ENCODE data around the gene BCL2.

Gene BCL2

DNA sequence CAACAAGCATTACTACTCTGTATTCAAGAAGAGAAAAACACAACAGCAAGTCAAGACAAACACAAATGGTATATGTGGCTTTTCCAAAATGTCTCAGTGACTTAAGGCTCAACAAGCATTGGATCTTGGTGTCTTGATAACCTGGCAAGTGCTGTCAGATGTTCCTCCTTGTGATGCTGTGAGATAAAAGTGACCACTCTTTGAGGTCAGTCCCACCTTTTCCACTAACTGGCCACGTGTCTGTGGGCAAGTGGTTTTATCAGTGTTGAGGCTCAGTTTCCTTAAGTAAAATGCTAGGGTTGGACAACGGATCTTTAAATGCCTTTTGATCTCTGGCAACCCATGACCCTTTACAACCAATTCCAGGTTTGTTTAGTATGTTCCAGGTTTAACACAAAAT, 98.7 kb downstream of the BCL2 start:
- ATAC-seq = no peak
- no peak for TF ChIP-seq ZFP30 (CRISPR knock-in tag; IDR thresholded peaks at IDR 0.05)
- no peak for TF ChIP-seq ZNF565 (CRISPR knock-in tag; conservative IDR thresholded peaks at IDR 0.05; ENCODE audit: low read depth)
- no peak for TF ChIP-seq ZFP3 (CRISPR knock-in tag; IDR thresholded peaks at IDR 0.05)
- TF ChIP-seq SNAI2 (CRISPR knock-in tag; IDR thresholded peaks at IDR 0.05) = no peak
- TF ChIP-seq, protein P1, sequence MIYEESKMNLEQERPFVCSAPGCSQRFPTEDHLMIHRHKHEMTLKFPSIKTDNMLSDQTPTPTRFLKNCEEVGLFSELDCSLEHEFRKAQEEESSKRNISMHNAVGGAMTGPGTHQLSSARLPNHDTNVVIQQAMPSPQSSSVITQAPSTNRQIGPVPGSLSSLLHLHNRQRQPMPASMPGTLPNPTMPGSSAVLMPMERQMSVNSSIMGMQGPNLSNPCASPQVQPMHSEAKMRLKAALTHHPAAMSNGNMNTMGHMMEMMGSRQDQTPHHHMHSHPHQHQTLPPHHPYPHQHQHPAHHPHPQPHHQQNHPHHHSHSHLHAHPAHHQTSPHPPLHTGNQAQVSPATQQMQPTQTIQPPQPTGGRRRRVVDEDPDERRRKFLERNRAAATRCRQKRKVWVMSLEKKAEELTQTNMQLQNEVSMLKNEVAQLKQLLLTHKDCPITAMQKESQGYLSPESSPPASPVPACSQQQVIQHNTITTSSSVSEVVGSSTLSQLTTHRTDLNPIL (CRISPR knock-in tag; IDR thresholded peaks at IDR 0.05; ENCODE audit: low read depth) = no peak
- no peak for TF ChIP-seq ZC3H10 (CRISPR knock-in tag; IDR thresholded peaks at IDR 0.05)
- no peak for TF ChIP-seq RARB (CRISPR knock-in tag; IDR thresholded peaks at IDR 0.05)
- no peak for TF ChIP-seq ARNTL (CRISPR knock-in tag; IDR thresholded peaks at IDR 0.05; ENCODE audit: borderline replicate concordance, low read depth)
- TF ChIP-seq ZNF8 (CRISPR knock-in tag; IDR thresholded peaks at IDR 0.05) = no peak
- no peak for TF ChIP-seq TOX (CRISPR knock-in tag; IDR thresholded peaks at IDR 0.05; ENCODE audit: borderline replicate concordance)
- TF ChIP-seq TCF4 (CRISPR knock-in tag; IDR thresholded peaks at IDR 0.05; ENCODE audit: borderline replicate concordance) = no peak
- TF ChIP-seq, protein P2, sequence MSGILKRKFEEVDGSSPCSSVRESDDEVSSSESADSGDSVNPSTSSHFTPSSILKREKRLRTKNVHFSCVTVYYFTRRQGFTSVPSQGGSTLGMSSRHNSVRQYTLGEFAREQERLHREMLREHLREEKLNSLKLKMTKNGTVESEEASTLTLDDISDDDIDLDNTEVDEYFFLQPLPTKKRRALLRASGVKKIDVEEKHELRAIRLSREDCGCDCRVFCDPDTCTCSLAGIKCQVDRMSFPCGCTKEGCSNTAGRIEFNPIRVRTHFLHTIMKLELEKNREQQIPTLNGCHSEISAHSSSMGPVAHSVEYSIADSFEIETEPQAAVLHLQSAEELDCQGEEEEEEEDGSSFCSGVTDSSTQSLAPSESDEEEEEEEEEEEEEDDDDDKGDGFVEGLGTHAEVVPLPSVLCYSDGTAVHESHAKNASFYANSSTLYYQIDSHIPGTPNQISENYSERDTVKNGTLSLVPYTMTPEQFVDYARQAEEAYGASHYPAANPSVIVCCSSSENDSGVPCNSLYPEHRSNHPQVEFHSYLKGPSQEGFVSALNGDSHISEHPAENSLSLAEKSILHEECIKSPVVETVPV (CRISPR knock-in tag; IDR thresholded peaks at IDR 0.05) = no peak
- TF ChIP-seq, protein P3, sequence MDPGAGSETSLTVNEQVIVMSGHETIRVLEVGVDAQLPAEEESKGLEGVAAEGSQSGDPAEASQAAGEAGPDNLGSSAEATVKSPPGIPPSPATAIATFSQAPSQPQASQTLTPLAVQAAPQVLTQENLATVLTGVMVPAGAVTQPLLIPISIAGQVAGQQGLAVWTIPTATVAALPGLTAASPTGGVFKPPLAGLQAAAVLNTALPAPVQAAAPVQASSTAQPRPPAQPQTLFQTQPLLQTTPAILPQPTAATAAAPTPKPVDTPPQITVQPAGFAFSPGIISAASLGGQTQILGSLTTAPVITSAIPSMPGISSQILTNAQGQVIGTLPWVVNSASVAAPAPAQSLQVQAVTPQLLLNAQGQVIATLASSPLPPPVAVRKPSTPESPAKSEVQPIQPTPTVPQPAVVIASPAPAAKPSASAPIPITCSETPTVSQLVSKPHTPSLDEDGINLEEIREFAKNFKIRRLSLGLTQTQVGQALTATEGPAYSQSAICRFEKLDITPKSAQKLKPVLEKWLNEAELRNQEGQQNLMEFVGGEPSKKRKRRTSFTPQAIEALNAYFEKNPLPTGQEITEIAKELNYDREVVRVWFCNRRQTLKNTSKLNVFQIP (CRISPR knock-in tag; IDR thresholded peaks at IDR 0.05; ENCODE audit: borderline replicate concordance, low read depth) = no peak

DNA sequence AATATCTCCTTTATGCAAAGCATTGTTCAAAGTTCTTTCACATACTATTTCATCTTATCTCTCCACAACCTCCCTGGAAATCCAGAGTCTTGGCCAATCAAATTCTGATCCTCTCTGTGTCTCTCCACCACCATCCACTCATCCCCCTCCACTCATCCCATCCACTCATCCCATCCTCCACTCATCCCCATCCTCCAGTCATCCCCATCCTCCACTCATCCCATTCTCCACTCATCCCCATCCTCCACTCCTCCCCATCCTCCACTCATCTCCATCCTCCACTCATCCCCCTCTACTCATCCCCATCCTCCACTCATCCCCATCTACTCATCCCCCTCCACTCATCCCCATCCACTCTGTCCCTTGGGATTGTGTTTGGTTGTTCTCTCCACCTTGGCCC, 101.1 kb downstream of the BCL2 start:
- ATAC-seq = no peak

DNA sequence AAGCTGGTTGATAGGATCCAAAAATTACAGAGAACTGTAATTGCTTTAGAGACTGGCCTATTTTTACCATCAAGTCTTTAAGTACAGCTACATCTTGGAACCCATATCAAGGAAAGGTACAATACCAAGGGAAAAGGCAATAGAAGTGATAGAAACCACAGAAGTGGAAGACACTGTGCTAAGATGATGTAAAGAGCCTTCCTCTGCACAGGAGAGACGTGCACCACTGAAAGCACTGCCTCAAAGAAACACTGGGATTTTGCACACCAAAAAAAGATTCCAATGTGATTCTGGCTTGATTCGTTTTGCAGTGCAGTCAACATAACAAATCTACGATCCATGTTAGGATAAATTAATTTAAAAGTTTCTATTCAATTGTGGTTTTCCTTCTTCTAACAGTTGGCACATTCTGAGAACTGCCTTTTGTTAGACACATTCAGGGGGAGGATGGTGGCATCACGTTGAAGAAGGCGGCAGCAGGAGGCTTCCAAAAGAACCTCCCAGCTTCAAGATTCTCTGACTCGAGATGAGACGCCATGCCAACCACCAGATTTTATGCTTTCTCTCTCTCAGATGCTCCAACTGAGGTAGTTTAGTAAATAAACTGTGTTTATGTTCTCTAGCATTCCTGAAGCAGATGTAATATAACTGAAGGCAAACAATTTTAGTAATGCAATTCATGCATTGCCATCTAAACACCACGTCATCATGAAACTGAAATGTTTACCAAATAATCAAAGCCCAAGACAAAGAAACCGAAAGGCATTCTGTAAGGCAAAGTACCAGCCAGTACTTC, 102.9 kb downstream of the BCL2 start:
- ATAC-seq = peak; percentile 19; the same call in 1 of the 3 replicates
- TF ChIP-seq RARB (CRISPR knock-in tag; IDR thresholded peaks at IDR 0.05) (no peak), ZNF8 (CRISPR knock-in tag; IDR thresholded peaks at IDR 0.05) (no peak), GLIS3 (CRISPR knock-in tag; IDR thresholded peaks at IDR 0.05) (no peak), ZC3H10 (CRISPR knock-in tag; IDR thresholded peaks at IDR 0.05) (no peak), TCF4 (CRISPR knock-in tag; IDR thresholded peaks at IDR 0.05; ENCODE audit: borderline replicate concordance) (no peak), ZNF70 (CRISPR knock-in tag; IDR thresholded peaks at IDR 0.05) (no peak), TOX (CRISPR knock-in tag; IDR thresholded peaks at IDR 0.05; ENCODE audit: borderline replicate concordance) (no peak)
- TF ChIP-seq, protein P3 (CRISPR knock-in tag; IDR thresholded peaks at IDR 0.05; ENCODE audit: borderline replicate concordance, low read depth) = no peak
- TF ChIP-seq, protein P4, sequence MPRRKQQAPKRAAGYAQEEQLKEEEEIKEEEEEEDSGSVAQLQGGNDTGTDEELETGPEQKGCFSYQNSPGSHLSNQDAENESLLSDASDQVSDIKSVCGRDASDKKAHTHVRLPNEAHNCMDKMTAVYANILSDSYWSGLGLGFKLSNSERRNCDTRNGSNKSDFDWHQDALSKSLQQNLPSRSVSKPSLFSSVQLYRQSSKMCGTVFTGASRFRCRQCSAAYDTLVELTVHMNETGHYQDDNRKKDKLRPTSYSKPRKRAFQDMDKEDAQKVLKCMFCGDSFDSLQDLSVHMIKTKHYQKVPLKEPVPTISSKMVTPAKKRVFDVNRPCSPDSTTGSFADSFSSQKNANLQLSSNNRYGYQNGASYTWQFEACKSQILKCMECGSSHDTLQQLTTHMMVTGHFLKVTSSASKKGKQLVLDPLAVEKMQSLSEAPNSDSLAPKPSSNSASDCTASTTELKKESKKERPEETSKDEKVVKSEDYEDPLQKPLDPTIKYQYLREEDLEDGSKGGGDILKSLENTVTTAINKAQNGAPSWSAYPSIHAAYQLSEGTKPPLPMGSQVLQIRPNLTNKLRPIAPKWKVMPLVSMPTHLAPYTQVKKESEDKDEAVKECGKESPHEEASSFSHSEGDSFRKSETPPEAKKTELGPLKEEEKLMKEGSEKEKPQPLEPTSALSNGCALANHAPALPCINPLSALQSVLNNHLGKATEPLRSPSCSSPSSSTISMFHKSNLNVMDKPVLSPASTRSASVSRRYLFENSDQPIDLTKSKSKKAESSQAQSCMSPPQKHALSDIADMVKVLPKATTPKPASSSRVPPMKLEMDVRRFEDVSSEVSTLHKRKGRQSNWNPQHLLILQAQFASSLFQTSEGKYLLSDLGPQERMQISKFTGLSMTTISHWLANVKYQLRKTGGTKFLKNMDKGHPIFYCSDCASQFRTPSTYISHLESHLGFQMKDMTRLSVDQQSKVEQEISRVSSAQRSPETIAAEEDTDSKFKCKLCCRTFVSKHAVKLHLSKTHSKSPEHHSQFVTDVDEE (CRISPR knock-in tag; IDR thresholded peaks at IDR 0.05) = no peak

More for the DNA sequence above, 101.1 kb downstream of the BCL2 start:
- TF ChIP-seq ZC3H10 (CRISPR knock-in tag; IDR thresholded peaks at IDR 0.05) (no peak), ISL1 (CRISPR knock-in tag; IDR thresholded peaks at IDR 0.05) (no peak)
- TF ChIP-seq, protein P1 (CRISPR knock-in tag; IDR thresholded peaks at IDR 0.05; ENCODE audit: low read depth) = no peak
- TF ChIP-seq, protein P5, sequence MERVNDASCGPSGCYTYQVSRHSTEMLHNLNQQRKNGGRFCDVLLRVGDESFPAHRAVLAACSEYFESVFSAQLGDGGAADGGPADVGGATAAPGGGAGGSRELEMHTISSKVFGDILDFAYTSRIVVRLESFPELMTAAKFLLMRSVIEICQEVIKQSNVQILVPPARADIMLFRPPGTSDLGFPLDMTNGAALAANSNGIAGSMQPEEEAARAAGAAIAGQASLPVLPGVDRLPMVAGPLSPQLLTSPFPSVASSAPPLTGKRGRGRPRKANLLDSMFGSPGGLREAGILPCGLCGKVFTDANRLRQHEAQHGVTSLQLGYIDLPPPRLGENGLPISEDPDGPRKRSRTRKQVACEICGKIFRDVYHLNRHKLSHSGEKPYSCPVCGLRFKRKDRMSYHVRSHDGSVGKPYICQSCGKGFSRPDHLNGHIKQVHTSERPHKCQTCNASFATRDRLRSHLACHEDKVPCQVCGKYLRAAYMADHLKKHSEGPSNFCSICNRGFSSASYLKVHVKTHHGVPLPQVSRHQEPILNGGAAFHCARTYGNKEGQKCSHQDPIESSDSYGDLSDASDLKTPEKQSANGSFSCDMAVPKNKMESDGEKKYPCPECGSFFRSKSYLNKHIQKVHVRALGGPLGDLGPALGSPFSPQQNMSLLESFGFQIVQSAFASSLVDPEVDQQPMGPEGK (CRISPR knock-in tag; IDR thresholded peaks at IDR 0.05; ENCODE audit: borderline replicate concordance) = no peak

All from SK-N-SH treated with all-trans-retinoic acid at 6 μM for 48 hours (cell line).